GM21381 (cell line): Measurements from ENCODE around the gene TMEM54.

ENCODE experiments used
- ATAC-seq: cut with Tn5 transposase; IDR thresholded peaks from one replicate; pipeline ENCODE4 v1.9.1; 2021; ENCODE audit warnings: mild to moderate bottlenecking, moderate library complexity; ENCODE audit not compliant: unreplicated experiment

Gene TMEM54

GRCh38 chr1:32895325-32896215 lies 5.6 kb downstream of the TMEM54 start:
- ATAC-seq = no peak

- ATAC-seq = no peak
Measured at GRCh38 chr1:32894681-32895080, 6.5 kb downstream of the TMEM54 start.

DNA sequence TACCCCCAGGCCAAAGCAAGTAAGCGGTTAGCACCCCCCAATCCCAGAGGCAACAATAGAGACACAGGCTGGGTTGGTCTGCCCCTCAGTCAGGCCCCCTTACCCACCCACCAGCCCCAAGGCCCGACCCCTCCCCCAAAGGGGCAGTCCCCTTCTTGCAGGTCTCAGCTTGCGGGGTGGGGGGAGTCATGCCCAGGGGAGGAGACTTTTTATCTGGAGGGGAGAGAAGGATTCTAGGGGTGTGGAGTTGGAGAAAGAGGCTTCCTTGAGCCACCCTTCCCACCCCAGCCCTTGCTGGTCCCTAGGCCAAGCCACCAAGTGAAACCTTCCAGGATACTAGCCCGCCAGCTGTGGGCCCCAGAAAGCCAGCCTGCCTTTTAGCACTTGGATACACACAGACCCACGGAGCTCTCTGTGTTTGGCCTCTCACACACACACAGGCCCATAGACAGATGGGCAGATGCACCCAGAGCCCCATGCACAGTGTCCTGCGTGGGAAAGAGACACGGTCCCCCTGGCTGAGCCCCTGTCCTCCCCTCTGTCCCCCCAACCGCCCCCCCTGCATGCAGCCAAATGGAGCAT lies 7.1 kb downstream of the TMEM54 start:
- ATAC-seq = no peak

- no peak for ATAC-seq
Measured at GRCh38 chr1:32893198-32894018, 7.8 kb downstream of the TMEM54 start.

GRCh38 chr1:32892368-32893197 lies 8.6 kb downstream of the TMEM54 start:
- ATAC-seq = no peak

DNA sequence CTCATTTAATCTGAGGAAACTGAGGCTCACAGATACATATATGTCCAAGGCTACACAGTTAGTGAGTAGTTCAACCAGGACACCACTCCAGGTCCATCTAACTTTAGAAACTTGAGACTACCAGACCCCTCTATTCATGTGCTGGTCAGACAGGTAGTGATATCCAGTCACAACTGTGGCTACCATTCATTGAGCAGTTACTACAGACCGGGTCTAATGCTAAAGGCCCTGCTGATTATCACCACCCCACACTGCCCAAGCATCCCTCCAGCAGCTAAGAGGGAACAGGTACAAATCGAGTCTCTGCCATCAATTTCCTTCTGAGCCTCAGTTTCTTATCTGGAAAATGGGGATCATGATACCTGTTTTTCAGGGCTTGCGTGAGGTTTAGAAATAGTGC lies 9.6 kb downstream of the TMEM54 start:
- ATAC-seq = no peak

- no peak for ATAC-seq
Measured at GRCh38 chr1:32891241-32891570, 10.0 kb downstream of the TMEM54 start.

DNA sequence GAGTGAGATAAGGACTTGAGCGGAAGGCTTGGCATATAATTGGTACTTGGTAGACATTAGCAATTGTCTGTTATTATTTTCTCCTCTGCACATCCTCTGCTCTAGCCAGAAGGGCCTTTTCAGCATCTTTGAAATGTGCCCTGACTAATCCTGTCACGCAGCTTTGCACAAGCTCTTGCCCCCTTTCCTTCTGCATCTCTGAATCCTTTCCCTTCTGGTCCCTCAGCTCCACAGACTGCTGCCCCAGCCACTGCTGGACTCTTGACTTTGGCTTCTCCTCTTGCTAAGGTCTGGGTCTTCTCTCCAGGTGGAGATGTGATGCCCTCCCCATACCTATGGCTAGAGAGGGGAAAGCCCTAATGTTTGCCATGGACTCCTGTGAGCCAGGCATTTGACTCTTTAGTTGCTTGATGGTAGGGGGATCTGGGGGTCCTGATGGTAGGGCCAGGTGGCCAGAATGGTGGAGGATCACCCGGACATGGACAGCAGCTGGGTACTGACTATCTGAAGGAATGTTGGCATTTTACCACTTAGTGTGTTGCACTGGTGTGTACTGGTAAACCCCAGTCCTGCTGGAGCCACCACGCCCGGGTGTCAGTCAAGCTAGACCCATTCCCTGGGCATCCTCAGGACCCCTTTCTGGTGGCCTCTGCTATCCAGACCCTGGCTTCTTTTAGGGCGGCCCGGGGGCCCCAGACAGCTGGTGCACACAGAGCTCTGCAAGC lies 10.5 kb downstream of the TMEM54 start:
- no peak for ATAC-seq

DNA sequence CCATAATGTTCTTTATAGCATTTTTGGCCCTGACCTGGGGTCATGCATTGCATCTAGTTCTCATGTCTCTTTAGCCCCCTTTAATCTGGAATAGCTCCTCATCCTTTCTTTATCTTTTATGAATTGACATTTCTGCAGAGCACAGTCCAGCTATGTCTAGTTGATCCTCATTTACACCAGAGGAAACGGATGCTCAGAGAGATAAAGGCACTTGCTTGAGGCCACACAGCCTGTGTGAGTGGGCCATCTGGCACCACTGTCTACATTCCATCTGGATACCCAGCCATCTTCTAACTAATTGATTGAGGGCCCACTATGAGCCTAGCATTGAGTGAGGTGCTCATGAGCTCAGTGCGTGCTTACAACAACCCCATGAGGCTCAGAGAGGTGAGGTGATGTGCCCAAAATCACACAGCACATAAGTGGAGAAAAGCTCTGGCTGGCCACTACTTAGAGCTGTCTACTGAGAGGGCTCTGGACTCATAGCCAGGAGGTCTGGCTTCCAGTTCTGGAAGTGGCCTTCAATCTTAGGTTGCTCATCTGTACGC lies 11.4 kb downstream of the TMEM54 start:
- ATAC-seq = no peak

DNA sequence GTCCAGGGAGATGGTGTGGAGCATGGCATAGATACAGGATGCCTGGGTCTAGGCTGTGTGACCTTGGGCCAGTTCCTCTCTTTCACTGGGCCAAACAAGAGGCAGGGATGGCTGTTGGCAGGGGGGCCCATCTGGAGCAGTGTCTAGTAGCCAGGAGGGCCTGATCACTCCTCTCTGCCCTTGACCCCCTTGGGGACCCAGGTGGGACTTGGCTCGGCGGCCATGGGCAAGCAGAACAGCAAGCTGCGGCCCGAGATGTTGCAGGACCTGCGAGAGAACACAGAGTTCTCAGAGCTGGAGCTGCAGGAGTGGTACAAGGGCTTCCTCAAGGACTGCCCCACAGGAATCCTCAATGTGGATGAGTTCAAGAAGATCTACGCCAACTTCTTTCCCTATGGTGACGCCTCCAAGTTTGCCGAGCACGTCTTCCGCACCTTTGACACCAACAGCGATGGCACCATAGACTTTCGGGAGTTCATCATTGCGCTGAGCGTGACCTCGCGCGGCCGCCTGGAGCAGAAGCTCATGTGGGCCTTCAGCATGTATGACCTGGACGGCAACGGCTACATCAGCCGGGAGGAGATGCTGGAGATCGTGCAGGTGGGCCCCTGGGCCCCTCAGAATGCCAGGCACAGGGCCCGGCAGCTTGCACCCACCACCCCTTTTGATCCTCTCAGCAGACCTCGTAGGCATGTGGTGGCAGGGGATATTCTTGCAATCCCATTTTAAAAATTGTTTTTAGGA lies 12.3 kb downstream of the TMEM54 start:
- ATAC-seq = no peak

- no peak for ATAC-seq
Measured at GRCh38 chr1:32888134-32888533, 13.1 kb downstream of the TMEM54 start.

- no peak for ATAC-seq
Measured at GRCh38 chr1:32887623-32888022, 13.6 kb downstream of the TMEM54 start.

GRCh38 chr1:32886828-32887414 lies 14.3 kb downstream of the TMEM54 start:
- ATAC-seq = no peak

GRCh38 chr1:32886004-32886827 lies 15.0 kb downstream of the TMEM54 start, which contains the start of gene HPCA:
Gene HPCA (plus strand): TSS chr1:32886491. CDS start chr1:32888899, 2,408 bp downstream.
- no peak for ATAC-seq

GRCh38 chr1:32885676-32886003 lies 15.5 kb downstream of the TMEM54 start:
- ATAC-seq = no peak

DNA sequence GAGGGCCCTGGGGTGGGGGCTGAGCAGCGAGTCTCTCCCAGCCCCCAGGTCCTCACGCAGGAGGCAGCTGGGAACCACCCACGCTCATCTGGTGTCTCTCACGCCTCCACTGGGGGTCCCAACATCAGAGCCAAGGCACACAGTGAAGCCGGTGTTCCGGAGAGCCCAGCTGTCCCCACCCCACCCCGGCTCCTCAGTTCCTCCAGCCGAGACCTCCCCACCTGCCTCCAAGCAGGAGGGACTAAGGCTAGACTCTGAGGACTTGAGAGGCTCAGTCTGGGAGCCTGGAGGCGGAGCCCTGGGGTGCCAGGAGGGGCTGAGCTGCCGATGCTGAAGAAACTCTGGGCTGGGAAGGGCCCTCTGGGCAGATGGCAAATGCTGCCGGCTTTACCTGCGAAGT lies 16.5 kb downstream of the TMEM54 start:
- ATAC-seq = no peak

GRCh38 chr1:32884032-32884372 lies 17.2 kb downstream of the TMEM54 start:
- no peak for ATAC-seq

- no peak for ATAC-seq
Measured at GRCh38 chr1:32883338-32884031, 17.7 kb downstream of the TMEM54 start.
